Activated T-helper 1 cell treated with anti-CD3 and anti-CD28 coated beads, Interleukin-2, amount 50 U/mL, for 16 hours (primary cell): ENCODE measurements around the gene CEP41.

Experiments
- DNase-seq, 2 donors: peaks; one replicate each; pipeline ENCODE4 v3.0.0-alpha.2; 2020; ENCODE audit warnings: low read depth in 1 of 2, low spot score in 1 of 2

Gene CEP41

GRCh38 chr7:130369831-130370550 lies 70.8 kb downstream of the CEP41 start:
- no peak for DNase-seq

GRCh38 chr7:130369110-130369711 lies 71.6 kb downstream of the CEP41 start:
- no peak for DNase-seq

DNA sequence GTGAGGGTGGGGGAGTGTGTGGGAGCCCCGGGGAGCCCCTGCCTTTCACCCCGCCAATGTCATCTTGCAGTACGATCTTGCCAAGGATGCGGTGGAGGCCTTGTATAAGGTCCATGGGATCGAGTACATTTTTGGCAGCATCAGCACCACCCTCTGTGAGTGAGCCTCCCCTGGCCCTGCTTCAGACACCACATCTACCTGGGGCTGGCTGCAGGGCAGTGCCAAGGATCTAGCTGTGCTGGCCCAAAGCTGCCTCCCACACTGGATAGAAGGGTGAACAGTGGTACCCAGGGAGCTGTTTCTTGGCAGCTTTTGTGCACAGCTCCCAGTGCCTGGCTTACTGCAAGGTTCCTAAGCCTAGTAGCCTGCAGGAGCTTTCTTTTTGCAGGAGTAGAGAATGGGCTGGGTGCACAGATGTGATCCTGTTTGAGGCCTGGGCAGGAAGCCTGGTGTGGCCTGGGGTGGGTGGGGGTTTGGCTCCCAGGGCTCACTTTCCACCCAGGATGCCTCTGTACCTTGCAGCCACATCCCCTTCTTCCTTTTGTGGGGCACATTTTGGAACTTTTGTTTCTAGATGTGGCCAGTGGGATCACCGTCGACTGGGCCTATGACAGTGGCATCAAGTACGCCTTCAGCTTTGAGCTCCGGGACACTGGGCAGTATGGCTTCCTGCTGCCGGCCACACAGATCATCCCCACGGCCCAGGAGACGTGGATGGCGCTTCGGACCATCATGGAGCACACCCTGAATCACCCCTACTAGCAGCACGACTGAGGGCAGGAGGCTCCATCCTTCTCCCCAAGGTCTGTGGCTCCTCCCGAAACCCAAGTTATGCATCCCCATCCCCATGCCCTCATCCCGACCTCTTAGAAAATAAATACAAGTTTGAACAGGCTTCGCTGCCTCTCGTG lies 72.7 kb downstream of the CEP41 start:
- DNase-seq, result no peak

DNA sequence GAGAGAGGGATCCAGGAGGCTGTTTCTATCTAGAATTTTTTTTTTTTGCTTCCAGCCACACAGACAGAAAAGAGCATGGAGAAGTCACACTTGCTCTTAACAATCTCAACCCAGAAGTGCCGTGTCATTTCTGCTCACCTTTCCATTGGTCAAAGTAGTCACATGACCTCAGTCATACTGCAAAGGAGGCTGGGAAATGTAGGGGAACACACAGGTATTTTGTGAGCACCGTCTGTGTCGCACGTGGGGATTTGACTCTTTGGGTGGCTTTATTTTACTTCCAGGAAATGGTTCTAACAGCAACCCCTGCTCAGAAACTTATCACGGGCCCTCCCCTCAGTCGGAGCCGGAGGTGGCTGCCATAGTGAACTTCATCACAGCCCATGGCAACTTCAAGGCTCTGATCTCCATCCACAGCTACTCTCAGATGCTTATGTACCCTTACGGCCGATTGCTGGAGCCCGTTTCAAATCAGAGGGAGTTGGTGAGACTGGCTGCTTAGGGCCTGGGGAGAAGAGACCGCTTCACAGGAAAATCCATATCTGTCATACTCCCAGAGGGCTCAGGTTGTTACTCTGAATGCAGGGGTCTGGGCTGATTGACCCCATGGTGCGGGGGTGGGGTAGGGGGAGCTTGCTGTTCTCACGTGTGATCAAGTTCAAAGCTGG lies 73.6 kb downstream of the CEP41 start:
- DNase-seq, result no peak

DNA sequence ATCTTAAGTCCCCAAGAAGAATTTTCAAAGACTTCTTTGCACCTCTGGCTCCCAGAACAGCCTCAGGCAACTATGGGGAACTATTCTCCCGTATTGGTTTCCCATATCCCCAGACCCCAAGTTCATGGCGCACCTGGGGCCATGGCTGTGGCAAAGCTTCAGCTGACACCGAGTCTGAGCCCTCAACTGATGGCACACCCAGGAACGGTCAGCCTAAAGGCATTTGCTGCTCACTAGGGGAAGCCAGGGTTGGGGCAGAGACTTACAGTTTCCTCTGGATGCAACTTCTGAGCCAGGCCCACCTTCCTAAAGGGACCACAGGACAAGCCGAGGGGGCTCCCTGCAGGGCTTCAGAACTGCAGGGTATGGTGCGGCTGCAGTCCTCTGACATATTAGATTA lies 74.3 kb downstream of the CEP41 start:
- no peak for DNase-seq

DNA sequence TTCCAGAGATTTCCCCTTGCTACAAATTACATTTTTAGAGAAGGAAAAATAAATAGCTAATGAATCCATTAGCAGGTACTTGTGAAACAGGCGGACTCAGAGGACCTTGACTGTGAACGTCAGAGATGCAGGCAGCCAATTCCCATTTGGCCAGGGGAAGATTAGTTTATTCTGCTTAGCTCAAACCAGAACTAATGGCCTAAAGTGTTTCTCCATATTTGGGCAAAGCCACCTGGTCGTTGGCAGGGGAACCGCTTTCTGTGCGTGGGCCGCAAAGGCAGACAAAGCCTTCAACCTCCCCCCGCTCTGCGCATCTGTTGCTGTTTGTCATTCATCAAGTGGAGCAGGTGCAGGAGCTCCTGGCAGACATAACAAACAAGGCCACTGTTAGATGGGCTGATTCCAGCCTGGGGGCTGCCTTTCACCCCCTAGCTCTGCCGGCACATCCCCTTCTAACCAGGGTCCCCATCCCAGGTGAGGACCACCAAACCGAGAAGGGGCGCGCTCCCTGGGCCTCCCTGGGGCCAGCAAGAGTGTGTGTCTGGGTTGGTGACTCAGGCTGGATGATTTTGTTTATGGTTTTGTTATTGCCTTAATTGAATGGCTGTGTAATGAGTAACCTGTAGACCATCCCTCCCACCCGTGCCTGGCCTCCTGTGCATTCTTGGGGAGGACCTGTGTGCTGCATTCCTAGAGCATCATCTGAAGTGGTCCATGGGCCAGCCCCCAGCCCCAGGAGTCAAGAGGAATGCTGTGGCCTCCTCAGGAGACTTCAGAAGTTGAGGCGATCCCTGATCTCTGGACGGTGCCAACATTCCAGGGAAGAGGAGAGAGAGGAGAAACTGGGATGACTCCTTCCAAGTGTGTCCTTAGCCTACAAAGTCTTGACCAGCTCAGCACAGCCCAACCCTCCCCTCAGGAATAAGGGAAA lies 75.0 kb downstream of the CEP41 start:
- no peak for DNase-seq

DNA sequence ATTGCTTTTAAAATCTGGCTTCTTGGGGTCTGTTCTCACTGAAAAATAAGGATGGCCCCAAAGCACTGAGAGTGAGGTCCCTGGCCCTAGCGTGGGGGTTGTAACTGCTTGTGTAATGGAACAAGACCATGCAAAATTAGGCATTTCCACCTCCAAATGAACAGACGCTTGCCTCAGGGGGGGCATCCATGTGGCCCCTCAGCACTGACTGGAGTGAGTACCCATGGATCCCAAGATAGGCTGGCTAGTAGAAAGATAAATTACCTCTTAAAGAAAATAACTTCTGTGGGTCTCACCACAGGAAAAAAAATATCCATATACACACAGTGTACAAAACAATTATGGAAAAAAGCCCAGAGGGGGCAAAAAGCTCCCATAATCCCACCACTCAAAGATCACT lies 75.7 kb downstream of the CEP41 start:
- DNase-seq, result no peak

DNA sequence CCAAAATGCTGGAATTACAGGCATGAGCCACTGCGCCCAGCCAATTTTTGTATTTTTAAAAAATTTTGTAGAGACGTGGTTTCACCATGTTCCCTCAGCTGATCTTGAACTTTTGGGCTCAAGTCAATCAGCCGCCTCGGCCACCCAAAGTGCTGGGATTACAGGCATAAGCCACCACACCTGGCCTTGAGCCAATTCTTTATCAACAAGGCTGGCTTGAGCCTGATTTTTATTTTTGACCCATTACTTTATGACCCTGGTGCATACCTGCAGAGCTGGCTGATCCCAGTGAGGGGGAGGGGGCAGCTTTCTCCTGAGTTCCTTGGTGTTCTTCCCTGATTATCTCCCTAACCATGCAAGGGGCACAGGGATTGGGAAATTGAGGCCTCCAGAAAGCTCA lies 76.4 kb downstream of the CEP41 start:
- DNase-seq, result no peak

GRCh38 chr7:130363026-130363847 lies 77.6 kb downstream of the CEP41 start:
- DNase-seq, result no peak

DNA sequence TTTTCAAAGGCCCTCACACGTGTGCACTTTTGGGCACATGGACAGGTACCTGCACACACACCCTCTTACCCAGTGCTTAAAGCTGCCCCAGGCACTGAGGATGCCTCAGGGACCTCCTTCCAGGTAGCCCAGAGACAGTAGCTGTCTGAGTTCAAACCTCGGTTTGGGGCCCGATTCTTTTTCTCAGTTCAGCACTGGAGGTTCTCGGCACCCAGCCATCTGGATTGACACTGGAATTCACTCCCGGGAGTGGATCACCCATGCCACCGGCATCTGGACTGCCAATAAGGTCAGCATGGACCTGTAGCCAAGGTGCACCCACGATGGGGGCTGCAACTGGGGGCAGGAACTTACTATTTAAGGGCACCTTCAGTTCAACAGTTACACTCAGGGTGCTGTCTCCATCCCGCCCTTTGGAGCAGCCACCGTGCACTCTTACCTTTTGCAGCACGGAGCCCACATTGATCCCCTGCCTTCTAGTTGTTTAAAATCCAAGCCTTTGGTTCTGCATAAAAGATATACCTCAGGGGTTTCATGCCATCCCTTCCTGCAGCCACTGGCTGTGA lies 78.5 kb downstream of the CEP41 start:
- DNase-seq, result no peak

GRCh38 chr7:130361681-130362080 lies 79.1 kb downstream of the CEP41 start:
- no peak for DNase-seq

DNA sequence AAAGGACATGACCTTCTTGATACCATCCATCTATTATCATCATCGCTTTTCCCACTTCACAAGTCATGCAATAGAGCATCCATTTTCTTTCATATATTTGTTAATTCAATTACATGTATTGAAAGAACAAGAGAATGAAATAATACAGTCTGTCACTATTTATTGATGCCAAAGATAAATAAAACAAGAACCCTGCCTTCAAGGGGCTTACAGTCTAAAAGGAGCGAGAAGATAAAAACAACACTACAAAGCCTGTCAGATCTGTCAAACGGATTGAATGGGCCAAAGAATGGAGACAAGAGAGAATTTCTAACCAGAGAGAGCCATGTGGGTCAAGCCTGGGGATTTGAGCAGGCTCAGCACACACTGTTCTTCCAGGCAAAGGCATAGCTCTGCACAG lies 80.3 kb downstream of the CEP41 start:
- no peak for DNase-seq

DNA sequence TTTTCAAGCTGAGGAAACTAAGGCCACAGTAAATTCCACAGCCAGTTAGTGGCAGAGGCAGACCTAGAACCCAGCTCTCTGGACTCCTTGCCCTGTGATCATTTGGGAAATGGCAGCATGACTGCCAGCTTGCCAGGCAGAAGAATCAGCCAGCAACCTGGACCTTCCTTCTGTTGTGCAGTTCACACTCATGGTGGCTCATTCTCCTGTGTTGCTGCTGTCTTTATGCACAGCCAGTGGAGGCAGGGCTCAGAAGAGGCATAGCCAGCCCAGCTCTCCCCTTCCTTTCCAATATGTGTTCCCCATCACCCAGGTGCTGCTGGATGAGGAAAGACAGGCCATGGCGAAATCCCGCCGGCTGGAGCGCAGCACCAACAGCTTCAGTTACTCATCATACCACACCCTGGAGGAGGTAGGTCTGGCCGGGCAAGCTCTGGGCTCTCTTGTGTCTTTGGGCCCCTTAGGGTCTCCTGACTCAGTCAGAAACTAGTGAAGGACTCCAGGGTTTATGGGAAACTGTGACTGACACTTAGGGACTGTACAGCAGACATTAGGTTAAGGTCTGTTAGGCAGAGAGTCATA lies 81.4 kb downstream of the CEP41 start:
- DNase-seq, result no peak

DNA sequence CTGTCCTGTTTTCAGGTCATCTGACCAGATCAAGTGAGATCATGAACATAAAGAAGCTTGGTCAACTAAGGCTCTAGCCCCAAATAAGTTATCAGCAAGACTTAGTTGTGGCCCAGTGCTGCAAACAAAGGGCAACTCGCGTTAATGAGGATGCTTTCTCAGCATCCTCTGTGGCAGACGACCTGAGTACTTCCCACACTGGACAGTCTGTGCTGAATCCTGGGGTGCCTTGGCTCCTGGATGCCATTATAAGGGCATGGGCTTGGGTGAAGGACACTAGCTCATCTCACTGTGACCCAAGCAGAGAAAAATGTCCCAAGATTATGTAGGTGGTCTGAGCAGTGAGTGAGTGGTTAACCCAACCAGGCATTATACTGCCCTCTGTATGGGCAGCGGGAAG lies 82.3 kb downstream of the CEP41 start:
- DNase-seq, result no peak

DNA sequence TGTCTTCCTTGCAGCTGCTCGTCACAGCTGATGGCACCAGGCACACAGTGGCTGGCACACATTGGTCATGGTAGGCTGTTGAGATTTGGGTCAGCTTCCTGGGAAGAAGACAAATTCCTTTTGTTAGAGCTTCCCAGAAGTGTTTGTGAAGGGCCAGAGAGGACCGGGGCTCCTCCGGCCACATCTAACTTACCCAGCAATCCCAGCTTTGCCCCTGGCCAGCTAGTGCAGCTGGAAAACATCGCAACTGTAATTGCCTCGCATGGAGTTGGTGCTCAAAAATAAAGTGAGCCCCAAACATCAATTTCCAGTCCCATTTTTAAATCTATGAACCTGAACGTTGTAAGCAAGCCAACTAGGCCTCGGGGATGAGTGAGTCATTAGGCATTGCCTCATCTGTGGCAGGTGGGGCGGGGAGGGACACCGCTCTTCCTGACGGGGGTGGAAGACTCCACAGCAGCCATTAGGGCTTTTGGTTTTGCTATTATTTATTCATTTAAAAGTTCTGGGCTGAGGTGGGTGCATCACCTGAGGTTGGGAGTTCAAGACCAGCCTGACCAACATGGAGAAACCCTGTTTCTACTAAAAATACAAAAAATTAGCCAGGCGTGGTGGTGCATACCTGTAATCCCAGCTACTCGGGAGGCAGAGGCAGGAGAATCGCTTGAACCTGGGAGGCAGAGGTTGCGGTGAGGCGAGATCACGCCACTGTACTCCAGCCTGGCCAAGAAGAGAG lies 83.8 kb downstream of the CEP41 start:
- DNase-seq, result no peak

GRCh38 chr7:130356121-130356875 lies 84.5 kb downstream of the CEP41 start:
- no peak for DNase-seq

DNA sequence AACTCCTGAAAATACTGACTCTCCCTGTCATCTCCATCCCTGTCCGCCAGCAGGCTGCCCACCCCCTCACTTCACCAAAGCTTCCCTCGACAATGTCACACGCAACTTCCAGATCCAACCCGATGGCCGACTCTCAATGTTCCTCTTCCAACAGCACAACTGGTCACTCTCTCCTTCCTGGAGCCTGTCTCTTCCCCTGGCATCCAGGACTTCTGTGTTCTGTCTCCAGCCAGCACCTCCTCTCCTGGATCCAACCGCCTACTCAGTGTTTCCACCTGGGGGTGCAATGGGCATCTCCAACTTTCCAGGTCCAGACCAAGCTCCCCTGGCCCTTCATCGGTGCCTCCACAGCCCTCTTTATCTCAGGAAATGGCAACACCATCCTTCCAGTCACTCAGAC lies 87.6 kb downstream of the CEP41 start:
- no peak for DNase-seq
